Activated CD8-positive, alpha-beta memory T cell treated with anti-CD3 and anti-CD28 coated beads, Interleukin-2, amount 50 U/mL, for 48 hours (primary cell): ENCODE measurements around the gene PRICKLE2.

ENCODE experiments used
- DNase-seq: peaks from one replicate; pipeline ENCODE4 v3.0.0-alpha.2; 2020

The PRICKLE2 gene

GRCh38 chr3:64218329-64218728 lies 6.9 kb downstream of the PRICKLE2 start:
- DNase-seq, result no peak

- DNase-seq, result no peak
Measured at GRCh38 chr3:64216274-64217147, 8.8 kb downstream of the PRICKLE2 start.

GRCh38 chr3:64215559-64215958 lies 9.7 kb downstream of the PRICKLE2 start:
- DNase-seq, result no peak

GRCh38 chr3:64215103-64215502 lies 10.2 kb downstream of the PRICKLE2 start:
- DNase-seq, result no peak

GRCh38 chr3:64214381-64215018 lies 10.8 kb downstream of the PRICKLE2 start:
- DNase-seq, result no peak

- DNase-seq, result no peak
Measured at GRCh38 chr3:64213962-64214379, 11.3 kb downstream of the PRICKLE2 start.

- DNase-seq, result no peak
Measured at GRCh38 chr3:64213224-64213878, 11.9 kb downstream of the PRICKLE2 start.

GRCh38 chr3:64209866-64210621 lies 15.2 kb downstream of the PRICKLE2 start:
- DNase-seq, result no peak

- DNase-seq, result no peak
Measured at GRCh38 chr3:64207289-64208080, 17.8 kb downstream of the PRICKLE2 start.

GRCh38 chr3:64203969-64204908 lies 21.0 kb downstream of the PRICKLE2 start:
- no peak for DNase-seq

GRCh38 chr3:64203216-64203615 lies 22.1 kb downstream of the PRICKLE2 start:
- no peak for DNase-seq

GRCh38 chr3:64199932-64200331 lies 25.3 kb downstream of the PRICKLE2 start:
- DNase-seq, result no peak

- DNase-seq, result no peak
Measured at GRCh38 chr3:64196236-64196929, 28.9 kb downstream of the PRICKLE2 start.

GRCh38 chr3:64195789-64196188 lies 29.5 kb downstream of the PRICKLE2 start:
- no peak for DNase-seq

GRCh38 chr3:64191822-64192221 lies 33.4 kb downstream of the PRICKLE2 start:
- no peak for DNase-seq

GRCh38 chr3:64190517-64191515 lies 34.5 kb downstream of the PRICKLE2 start:
- no peak for DNase-seq

GRCh38 chr3:64188810-64189560 lies 36.3 kb downstream of the PRICKLE2 start:
- no peak for DNase-seq
